Left lung (tissue), 10 donors: ENCODE data around the gene HTR2C. TPM values are rescaled to one million over a fixed set of nuclear protein-coding genes. Genes with fewer than 3 reads are reported as not detected.

Source experiments
- ATAC-seq: fragments of 200-7000 bp; cut with Tn5 transposase; one replicate; pipeline ENCODE4 v1.9.1; 2020; ENCODE audit warnings: moderate library complexity
- DNase-seq, 4 donors: peaks; one replicate each; pipeline ENCODE4 v3.0.0-alpha.2; 2013 to 2020
- H3K27ac ChIP-seq, 2 donors: fragments of 200-600 bp; sonication (generic) in 1 of 2; one replicate each; pipeline versions ENCODE4 v1.5.0 to v1.8.0; 2020 to 2021
- H3K27me3 ChIP-seq, 2 donors: fragments of 200-600 bp; sonication (generic) in 1 of 2; one replicate each; pipeline versions ENCODE4 v1.5.0 to v1.8.0; 2020 to 2021
- H3K36me3 ChIP-seq, 2 donors: fragments of 200-600 bp; sonication (generic) in 1 of 2; one replicate each; pipeline versions ENCODE4 v1.5.0 to v1.8.0; 2020 to 2021
- H3K4me1 ChIP-seq, 2 donors: fragments of 200-600 bp; one replicate each; pipeline ENCODE4 v1.8.0; 2021
- H3K4me3 ChIP-seq, 2 donors: fragments of 200-600 bp; sonication (generic) in 1 of 2; one replicate each; pipeline versions ENCODE4 v1.5.0 to v1.8.0; 2020 to 2021; ENCODE audit warnings: mild to moderate bottlenecking in 1 of 2
- H3K9me3 ChIP-seq, 2 donors: fragments of 200-600 bp; sonication (generic) in 1 of 2; one replicate each; pipeline versions ENCODE4 v1.5.0 to v1.8.0; 2020 to 2021
- intact Hi-C, 2 donors: fragments of 100-400 bp; cut with DNase I; formaldehyde crosslinking; loops; one replicate each; pipeline versions ENCODE4 v1.11.2 to v1.14.2; 2022
- polyA plus RNA-seq, 6 donors: library from polyadenylated mRNA; unstranded; fragments of 120-200 nt; gene quantifications; one replicate each; pipeline ENCODE4 v1.2.1, GENCODE V29; 2013; ENCODE audit not compliant: insufficient read length in 6 of 6
- total RNA-seq, 2 donors: library from RNA; stranded (reverse); fragmentation: NEBNext Ultra II Directional; extraction: Animal tissue kit (Norgen Biotek cat#: 25700); gene quantifications; one replicate each; pipeline ENCODE4 v1.2.1, GENCODE V29; 2021
- TF ChIP-seq, protein P1 (sequence below), 2 donors: fragments of 200-600 bp; sonication (generic) in 1 of 2; IDR thresholded peaks; one replicate each; pipeline versions ENCODE4 v1.5.0 to v1.8.0; 2021; ENCODE audit warnings: antibody characterized with exemption in 2 of 2
- donor health status: DM: no; HTN: yes; CAD: no.
- donor health status: DM: no; HTN: no; CAD: no.

HTR2C gene
- total and polyA plus RNA-seq, 8 donors, result 0.09 to 0.32 (median 0.20) TPM; not detected in 2

DNA sequence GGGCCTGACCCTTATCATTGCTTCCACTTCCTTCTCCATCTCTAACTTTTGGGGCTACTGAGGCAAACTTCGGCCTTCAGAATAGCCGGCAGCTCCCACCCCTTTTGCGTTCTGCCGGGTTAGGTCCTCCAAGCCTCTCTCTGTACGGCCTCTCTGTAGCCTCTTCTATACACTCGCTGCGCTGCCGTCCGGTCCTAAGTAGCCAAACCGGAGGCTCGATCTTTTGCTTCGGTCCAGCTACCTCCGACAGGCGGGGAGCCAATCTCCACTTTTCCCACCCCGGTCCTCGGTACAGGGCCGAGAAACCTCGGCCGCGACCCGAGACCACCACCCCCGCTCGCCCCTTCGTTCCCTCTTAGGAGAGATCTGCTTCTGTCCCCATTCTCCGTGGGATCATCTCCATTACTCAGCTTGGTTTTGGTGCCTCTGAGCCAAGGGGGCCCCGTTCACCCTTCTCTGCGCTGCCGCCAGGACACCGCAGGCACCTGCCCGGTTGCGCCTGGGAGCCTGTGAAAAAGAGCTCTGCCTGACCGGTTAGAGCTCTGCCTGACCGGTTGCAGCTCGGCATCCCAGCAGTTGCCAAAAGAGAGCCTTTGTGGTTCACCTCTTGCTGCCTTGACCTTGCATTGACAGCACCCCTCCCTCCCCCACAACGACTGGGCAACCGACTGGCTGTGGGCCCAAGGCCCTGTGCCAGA lies 1.0 kb upstream of the HTR2C start:
- Histone ChIP-seq H3K27me3 (peaks cover 77 to 97% of the 10 kb centered on the region in 2 donors), H3K9me3 (no peaks in the 10 kb centered on the region)
- intact Hi-C loops, result no loop called here

DNA sequence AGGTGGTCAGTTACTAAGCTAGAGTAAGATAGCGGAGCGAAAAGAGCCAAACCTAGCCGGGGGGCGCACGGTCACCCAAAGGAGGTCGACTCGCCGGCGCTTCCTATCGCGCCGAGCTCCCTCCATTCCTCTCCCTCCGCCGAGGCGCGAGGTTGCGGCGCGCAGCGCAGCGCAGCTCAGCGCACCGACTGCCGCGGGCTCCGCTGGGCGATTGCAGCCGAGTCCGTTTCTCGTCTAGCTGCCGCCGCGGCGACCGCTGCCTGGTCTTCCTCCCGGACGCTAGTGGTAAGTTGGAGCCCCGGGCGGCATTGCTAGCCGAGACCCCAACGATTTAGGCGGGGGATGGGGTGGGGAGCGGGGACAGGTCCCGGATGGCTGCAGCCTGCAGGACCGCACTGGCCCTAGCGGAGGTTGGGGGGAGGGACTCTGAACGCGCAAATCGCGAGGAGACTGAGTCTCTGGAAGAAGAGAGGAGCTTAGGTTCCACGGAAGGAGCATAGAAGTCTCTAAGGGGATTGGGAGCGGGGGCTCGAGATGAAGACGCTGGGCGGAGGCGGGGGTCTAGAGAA lies 573 bp downstream of the HTR2C start:
- no peak overlapping the region for H3K4me3 ChIP-seq
- DNase-seq (peak in 1 of 4 donors; percentile 54), ATAC-seq (peak; percentile 39)
- no peaks in the 10 kb centered on the region for H3K9me3 ChIP-seq
- TF ChIP-seq, protein P1, sequence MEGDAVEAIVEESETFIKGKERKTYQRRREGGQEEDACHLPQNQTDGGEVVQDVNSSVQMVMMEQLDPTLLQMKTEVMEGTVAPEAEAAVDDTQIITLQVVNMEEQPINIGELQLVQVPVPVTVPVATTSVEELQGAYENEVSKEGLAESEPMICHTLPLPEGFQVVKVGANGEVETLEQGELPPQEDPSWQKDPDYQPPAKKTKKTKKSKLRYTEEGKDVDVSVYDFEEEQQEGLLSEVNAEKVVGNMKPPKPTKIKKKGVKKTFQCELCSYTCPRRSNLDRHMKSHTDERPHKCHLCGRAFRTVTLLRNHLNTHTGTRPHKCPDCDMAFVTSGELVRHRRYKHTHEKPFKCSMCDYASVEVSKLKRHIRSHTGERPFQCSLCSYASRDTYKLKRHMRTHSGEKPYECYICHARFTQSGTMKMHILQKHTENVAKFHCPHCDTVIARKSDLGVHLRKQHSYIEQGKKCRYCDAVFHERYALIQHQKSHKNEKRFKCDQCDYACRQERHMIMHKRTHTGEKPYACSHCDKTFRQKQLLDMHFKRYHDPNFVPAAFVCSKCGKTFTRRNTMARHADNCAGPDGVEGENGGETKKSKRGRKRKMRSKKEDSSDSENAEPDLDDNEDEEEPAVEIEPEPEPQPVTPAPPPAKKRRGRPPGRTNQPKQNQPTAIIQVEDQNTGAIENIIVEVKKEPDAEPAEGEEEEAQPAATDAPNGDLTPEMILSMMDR (IDR thresholded peaks at IDR 0.05), result no peak
- peaks cover 73 to 87% of the 10 kb centered on the region in 2 donors for H3K27me3 ChIP-seq
- intact Hi-C loops, result no loop called here
- H3K36me3 ChIP-seq, result no peaks in the 10 kb centered on the region
- no peak overlapping the region for H3K27ac ChIP-seq
- H3K4me1 ChIP-seq, result no peaks in the 10 kb centered on the region

More for the DNA sequence above, 1.0 kb upstream of the HTR2C start:
- Histone ChIP-seq H3K27ac (no peak overlapping the region), H3K36me3 (no peaks in the 10 kb centered on the region), H3K4me1 (no peaks in the 10 kb centered on the region), H3K4me3 (no peak overlapping the region)
- DNase-seq, result no peak
- ATAC-seq, result no peak
- TF ChIP-seq, protein P1 (IDR thresholded peaks at IDR 0.05), result no peak

DNA sequence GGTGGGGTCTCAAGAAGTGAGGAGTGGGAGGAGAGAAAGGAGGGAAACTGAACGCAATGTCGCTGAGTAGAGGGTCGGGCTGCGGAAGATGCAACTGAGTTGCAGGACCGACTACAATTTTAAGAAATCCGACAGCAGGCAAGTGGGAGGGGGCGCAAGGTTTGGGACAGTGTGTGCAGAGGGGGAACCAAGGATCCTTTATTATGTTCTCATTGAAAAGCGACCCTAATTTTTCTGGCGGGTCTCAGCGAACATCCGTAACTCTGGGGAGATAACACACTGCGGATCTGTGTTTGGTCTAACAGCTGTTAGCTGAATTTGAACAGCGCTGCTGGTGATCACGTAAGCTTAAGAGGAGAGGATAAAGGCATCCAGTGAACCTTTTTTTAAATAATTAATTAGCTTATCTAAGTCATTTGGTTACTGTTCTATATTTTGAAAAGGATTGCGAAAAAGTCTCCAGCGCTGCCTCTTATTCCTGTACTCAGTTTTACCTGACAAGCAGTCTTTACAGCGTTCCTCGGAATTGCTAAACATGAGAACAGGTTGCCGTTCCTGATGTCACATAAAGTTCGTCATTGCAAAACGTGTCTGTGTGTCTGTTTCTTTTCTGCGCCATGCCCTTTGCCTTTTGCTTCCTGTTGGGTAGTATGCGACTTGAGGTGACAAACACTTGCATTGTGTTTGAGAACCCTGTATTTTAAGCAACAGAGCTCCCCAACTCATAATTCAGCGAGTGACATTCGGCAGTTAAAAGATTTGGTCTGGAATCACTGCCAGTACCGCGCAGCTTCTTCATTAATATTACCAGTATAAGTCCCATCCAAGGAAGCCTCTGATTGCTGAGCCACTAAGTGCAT lies 1.3 kb downstream of the HTR2C start:
- H3K4me1 ChIP-seq, result no peaks in the 10 kb centered on the region
- peaks cover 65 to 83% of the 10 kb centered on the region in 2 donors for H3K27me3 ChIP-seq
- H3K36me3 ChIP-seq, result no peaks in the 10 kb centered on the region
- no peaks in the 10 kb centered on the region for H3K9me3 ChIP-seq
- TF ChIP-seq, protein P1 (IDR thresholded peaks at IDR 0.05), result no peak
- DNase-seq (no peak), ATAC-seq (no peak)
- intact Hi-C loops, result no loop called here
- H3K4me3 ChIP-seq, result no peak overlapping the region
- H3K27ac ChIP-seq, result no peak overlapping the region

DNA sequence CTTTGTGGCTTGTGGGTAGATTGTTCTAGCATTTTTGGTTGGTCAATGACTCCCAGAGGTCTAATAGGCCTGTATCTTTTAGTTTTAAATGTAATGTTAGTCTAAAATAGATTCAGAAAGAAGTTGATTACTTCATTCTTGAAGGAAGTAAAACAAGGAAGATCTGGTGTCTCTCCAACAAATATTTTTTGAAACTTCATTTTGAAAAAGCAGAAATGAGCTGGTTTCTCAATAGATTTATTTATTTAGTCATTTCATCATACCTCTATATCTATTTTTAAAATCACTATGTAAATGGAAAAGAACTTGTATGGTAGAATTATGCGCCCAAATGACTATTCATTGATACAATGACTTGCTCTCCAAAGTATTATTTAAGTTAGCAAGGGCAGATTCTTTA lies 7.2 kb downstream of the HTR2C start:
- TF ChIP-seq, protein P1 (IDR thresholded peaks at IDR 0.05), result no peak
- Histone ChIP-seq H3K4me3 (no peak overlapping the region), H3K27ac (no peak overlapping the region), H3K4me1 (no peaks in the 10 kb centered on the region), H3K36me3 (no peaks in the 10 kb centered on the region), H3K27me3 (peaks cover 6 to 48% of the 10 kb centered on the region in 2 donors), H3K9me3 (no peaks in the 10 kb centered on the region)
- ATAC-seq (no peak), DNase-seq (no peak)
- intact Hi-C loops, result no loop called here

DNA sequence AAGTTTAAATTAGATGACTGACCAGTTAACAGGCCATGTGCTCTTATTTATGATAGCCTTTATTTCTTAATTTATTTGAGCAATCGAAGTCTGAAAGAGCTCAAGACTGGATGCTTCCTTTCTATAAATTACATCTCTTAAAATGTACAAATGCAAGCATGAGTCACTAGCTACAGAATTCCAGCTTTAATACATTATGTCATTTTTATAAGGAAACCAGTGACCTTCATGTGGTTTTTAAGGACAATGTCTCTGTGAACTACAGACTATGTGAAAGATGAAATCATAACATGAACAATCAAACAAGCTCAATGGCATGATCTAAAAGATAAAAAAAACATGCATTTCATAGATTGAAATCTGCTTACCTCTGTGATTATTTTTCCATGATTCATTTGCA lies 15.4 kb downstream of the HTR2C start:
- H3K36me3 ChIP-seq, result no peaks in the 10 kb centered on the region
- DNase-seq (no peak), ATAC-seq (no peak)
- H3K27ac ChIP-seq, result no peak overlapping the region
- TF ChIP-seq, protein P1 (IDR thresholded peaks at IDR 0.05), result no peak
- no peaks in the 10 kb centered on the region for H3K4me1 ChIP-seq
- no peaks in the 10 kb centered on the region for H3K9me3 ChIP-seq
- H3K4me3 ChIP-seq, result no peak overlapping the region
- intact Hi-C loops, result no loop called here
- peaks cover 0 to 22% of the 10 kb centered on the region in 2 donors for H3K27me3 ChIP-seq
